ENCODE results near the gene TESK1.
"Not testable (repeated sequence)": the region's sequence is repeated elsewhere in the genome, so short reads cannot be mapped to it uniquely, and the experiment has no call there.

The TESK1 gene

GRCh38 chr9:35615981-35616680 lies 11.1 kb downstream of the TESK1 start:
- no peak for DNase-seq (ENCODE audit: low spot score)

- DNase-seq (ENCODE audit: low spot score) = no peak
These were observed 11.8 kb downstream of the TESK1 start for GRCh38 chr9:35616681-35617459.

GRCh38 chr9:35617548-35617947 lies 12.5 kb downstream of the TESK1 start:
- DNase-seq (ENCODE audit: low spot score) = no peak

GRCh38 chr9:35618325-35618727 lies 13.3 kb downstream of the TESK1 start, which contains the start of gene CD72:
Gene CD72 (minus strand): TSS chr9:35618413. CDS start chr9:35618303, 110 bp downstream.
- DNase-seq (ENCODE audit: low spot score) = no peak

- no peak for DNase-seq (ENCODE audit: low spot score)
These were observed 14.1 kb downstream of the TESK1 start for GRCh38 chr9:35618854-35619799.

GRCh38 chr9:35619800-35620158 lies 14.7 kb downstream of the TESK1 start:
- no peak for DNase-seq (ENCODE audit: low spot score)

GRCh38 chr9:35627575-35627974 lies 22.5 kb downstream of the TESK1 start:
- no peak for DNase-seq (ENCODE audit: low spot score)

GRCh38 chr9:35628389-35628991 lies 23.4 kb downstream of the TESK1 start:
- no peak for DNase-seq (ENCODE audit: low spot score)

GRCh38 chr9:35629597-35629996 lies 24.5 kb downstream of the TESK1 start:
- no peak for DNase-seq (ENCODE audit: low spot score)

GRCh38 chr9:35635730-35636129 lies 30.7 kb downstream of the TESK1 start:
- no peak for DNase-seq (ENCODE audit: low spot score)

GRCh38 chr9:35636135-35636876 lies 31.2 kb downstream of the TESK1 start:
- no peak for DNase-seq (ENCODE audit: low spot score)

- not testable (repeated sequence) for DNase-seq (ENCODE audit: low spot score)
These were observed 31.8 kb downstream of the TESK1 start for GRCh38 chr9:35636877-35637246.

GRCh38 chr9:35637427-35637955 lies 32.4 kb downstream of the TESK1 start:
- not testable (repeated sequence) for DNase-seq (ENCODE audit: low spot score)

GRCh38 chr9:35638751-35639150 lies 33.7 kb downstream of the TESK1 start:
- DNase-seq (ENCODE audit: low spot score) = not testable (repeated sequence)

GRCh38 chr9:35639225-35639624 lies 34.2 kb downstream of the TESK1 start:
- DNase-seq (ENCODE audit: low spot score) = not testable (repeated sequence)

GRCh38 chr9:35639631-35640030 lies 34.6 kb downstream of the TESK1 start:
- DNase-seq (ENCODE audit: low spot score) = no peak

GRCh38 chr9:35640431-35640830 lies 35.4 kb downstream of the TESK1 start:
- DNase-seq (ENCODE audit: low spot score) = not testable (repeated sequence)

GRCh38 chr9:35641478-35641877 lies 36.4 kb downstream of the TESK1 start:
- DNase-seq (ENCODE audit: low spot score) = not testable (repeated sequence)

- no peak for DNase-seq (ENCODE audit: low spot score)
These were observed 38.0 kb downstream of the TESK1 start for GRCh38 chr9:35643046-35643445.

GRCh38 chr9:35645736-35646135 lies 40.7 kb downstream of the TESK1 start:
- DNase-seq (ENCODE audit: low spot score) = not testable (repeated sequence)

GRCh38 chr9:35646153-35646532 lies 41.1 kb downstream of the TESK1 start:
- DNase-seq (ENCODE audit: low spot score) = no peak

All from kidney capillary endothelial cell (primary cell).